ENCODE measurements around the gene WDR86. TPM values are rescaled to one million over a fixed set of nuclear protein-coding genes. Genes with fewer than 3 reads are reported as not detected.

The WDR86 gene
- polyA plus RNA-seq, 1 donor (not counting 4 experiments of a cell fraction or from before 2014, with no cell fraction given) = not detected

DNA sequence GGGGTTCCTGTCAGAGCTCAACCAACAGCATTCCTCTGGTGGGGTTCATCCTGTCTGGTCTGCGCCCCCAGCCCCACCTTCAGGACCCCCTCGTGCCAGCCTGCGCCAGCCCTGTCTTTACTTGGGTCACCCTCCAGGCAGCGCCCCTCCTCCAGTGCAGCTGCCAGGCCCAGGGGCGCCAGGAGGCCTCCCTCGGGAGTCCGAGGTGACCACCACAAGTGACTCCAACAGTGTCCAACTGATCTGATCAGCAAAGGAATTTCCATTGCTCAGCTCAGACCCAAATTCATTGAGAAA, 10.6 kb downstream of the WDR86 start:
- H2AFZ ChIP-seq (ENCODE audit: control insufficient read depth, low read length) = no peak overlapping the region
- no peak overlapping the region for H3K9ac ChIP-seq (ENCODE audit: control insufficient read depth, extremely low read depth, insufficient read depth, low read length)
- TF ChIP-seq, protein P1, sequence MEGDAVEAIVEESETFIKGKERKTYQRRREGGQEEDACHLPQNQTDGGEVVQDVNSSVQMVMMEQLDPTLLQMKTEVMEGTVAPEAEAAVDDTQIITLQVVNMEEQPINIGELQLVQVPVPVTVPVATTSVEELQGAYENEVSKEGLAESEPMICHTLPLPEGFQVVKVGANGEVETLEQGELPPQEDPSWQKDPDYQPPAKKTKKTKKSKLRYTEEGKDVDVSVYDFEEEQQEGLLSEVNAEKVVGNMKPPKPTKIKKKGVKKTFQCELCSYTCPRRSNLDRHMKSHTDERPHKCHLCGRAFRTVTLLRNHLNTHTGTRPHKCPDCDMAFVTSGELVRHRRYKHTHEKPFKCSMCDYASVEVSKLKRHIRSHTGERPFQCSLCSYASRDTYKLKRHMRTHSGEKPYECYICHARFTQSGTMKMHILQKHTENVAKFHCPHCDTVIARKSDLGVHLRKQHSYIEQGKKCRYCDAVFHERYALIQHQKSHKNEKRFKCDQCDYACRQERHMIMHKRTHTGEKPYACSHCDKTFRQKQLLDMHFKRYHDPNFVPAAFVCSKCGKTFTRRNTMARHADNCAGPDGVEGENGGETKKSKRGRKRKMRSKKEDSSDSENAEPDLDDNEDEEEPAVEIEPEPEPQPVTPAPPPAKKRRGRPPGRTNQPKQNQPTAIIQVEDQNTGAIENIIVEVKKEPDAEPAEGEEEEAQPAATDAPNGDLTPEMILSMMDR (optimal IDR thresholded peaks at IDR 0.05 in 1 of 3, IDR thresholded peaks at IDR 0.05 in 1 of 3, conservative IDR thresholded peaks at IDR 0.05 in 1 of 3; ENCODE audit: extremely low read depth in 1 of 3, insufficient read depth in 2 of 3, low read length in 3 of 3) = no peak
- H3K36me3 ChIP-seq (ENCODE audit: control insufficient read depth in 2 of 2, extremely low read depth in 1 of 2, insufficient read depth in 2 of 2, low read length in 2 of 2) = no peaks in the 10 kb centered on the region
- no peak for FAIRE-seq
- no peak overlapping the region for H3K4me3 ChIP-seq (ENCODE audit: control insufficient read depth in 2 of 3, extremely low read depth in 1 of 3, insufficient read depth in 2 of 3, low read depth in 1 of 3, low read length in 3 of 3)
- H3K4me1 ChIP-seq (ENCODE audit: control insufficient read depth, extremely low read depth, insufficient read depth, low read length) = peaks cover 3% of the 10 kb centered on the region
- no peak overlapping the region for H3K4me2 ChIP-seq (ENCODE audit: control insufficient read depth, extremely low read depth, insufficient read depth, low read depth, low read length)
- H4K20me1 ChIP-seq (ENCODE audit: control insufficient read depth, extremely low read depth, insufficient read depth, low read length) = no peaks in the 10 kb centered on the region
- H3K27me3 ChIP-seq (ENCODE audit: control insufficient read depth, extremely low read depth, insufficient read depth, low read length) = peaks cover 10% of the 10 kb centered on the region
- no peaks in the 10 kb centered on the region for H3K9me1 ChIP-seq (ENCODE audit: control insufficient read depth, extremely low read depth, insufficient read depth, low read length)
- H3K79me2 ChIP-seq (ENCODE audit: control insufficient read depth, insufficient read depth, low read length) = no peaks in the 10 kb centered on the region
- no peak overlapping the region for H3K27ac ChIP-seq (ENCODE audit: control insufficient read depth, insufficient read depth, low read length)
- DNase-seq (ENCODE audit: low read depth, low spot score) = no peak
- dilution Hi-C loops (cut with MboI; ENCODE audit: extremely low pct_ligation_motif_present, low sequenced_read_pairs) = no loop called here
- H3K9me3 ChIP-seq (ENCODE audit: control insufficient read depth, low read depth, low read length) = no peaks in the 10 kb centered on the region

DNA sequence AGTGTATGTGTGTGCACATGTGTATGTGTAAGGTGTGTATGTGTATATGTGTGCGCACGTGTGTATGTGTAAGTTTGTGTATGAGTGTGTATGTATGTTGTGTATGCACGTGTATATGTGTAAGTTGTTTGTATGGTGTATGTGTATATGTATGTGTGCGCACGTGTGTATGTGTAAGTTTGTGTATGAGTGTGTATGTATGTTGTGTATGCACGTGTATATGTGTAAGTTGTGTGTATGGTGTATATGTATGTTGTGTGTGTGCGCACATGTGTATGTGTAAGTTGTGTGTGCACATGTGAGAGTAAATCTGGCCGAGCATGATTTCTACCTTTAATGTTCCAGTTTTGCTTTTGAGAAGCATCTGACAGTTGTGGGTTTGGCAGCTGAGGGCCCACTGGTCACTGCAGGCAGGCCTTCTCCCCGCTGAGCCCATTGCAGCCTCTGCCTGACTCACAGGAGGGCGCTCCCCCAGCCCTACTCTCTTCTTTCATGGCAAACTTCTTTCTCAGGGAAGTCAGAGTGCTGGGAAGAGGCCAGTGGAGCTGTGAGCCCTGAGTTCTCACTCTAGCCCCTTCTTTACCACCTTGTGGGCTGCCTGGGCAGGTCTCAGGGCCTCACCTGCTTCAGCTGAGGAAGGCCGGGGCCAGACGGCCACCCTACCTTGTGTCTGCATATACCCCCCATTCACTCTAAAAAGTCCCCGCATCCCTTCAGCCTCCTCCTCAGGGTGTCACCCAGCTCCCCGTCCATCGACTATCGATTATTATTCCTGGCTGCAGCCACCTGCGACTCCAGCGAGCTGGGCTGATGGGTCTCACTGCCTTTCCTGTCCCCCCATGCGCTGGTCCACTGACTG, 11.2 kb downstream of the WDR86 start:
- H3K27me3 ChIP-seq (ENCODE audit: control insufficient read depth, extremely low read depth, insufficient read depth, low read length) = peaks cover 14% of the 10 kb centered on the region
- DNase-seq (ENCODE audit: low read depth, low spot score) (no peak), FAIRE-seq (no peak)
- H3K9me1 ChIP-seq (ENCODE audit: control insufficient read depth, extremely low read depth, insufficient read depth, low read length) = no peaks in the 10 kb centered on the region
- dilution Hi-C loops (cut with MboI; ENCODE audit: extremely low pct_ligation_motif_present, low sequenced_read_pairs) = no loop called here
- no peaks in the 10 kb centered on the region for H3K36me3 ChIP-seq (ENCODE audit: control insufficient read depth in 2 of 2, extremely low read depth in 1 of 2, insufficient read depth in 2 of 2, low read length in 2 of 2)
- TF ChIP-seq, protein P1 (optimal IDR thresholded peaks at IDR 0.05 in 1 of 3, IDR thresholded peaks at IDR 0.05 in 1 of 3, conservative IDR thresholded peaks at IDR 0.05 in 1 of 3; ENCODE audit: extremely low read depth in 1 of 3, insufficient read depth in 2 of 3, low read length in 3 of 3) = no peak
- TF ChIP-seq EZH2 (IDR thresholded peaks at IDR 0.05; ENCODE audit: low read length) = no peak
- H3K4me1 ChIP-seq (ENCODE audit: control insufficient read depth, extremely low read depth, insufficient read depth, low read length) = no peaks in the 10 kb centered on the region
- H3K9ac ChIP-seq (ENCODE audit: control insufficient read depth, extremely low read depth, insufficient read depth, low read length) = no peak overlapping the region
- no peaks in the 10 kb centered on the region for H3K9me3 ChIP-seq (ENCODE audit: control insufficient read depth, low read depth, low read length)
- H3K27ac ChIP-seq (ENCODE audit: control insufficient read depth, insufficient read depth, low read length) = no peak overlapping the region
- no peak overlapping the region for H3K4me3 ChIP-seq (ENCODE audit: control insufficient read depth in 2 of 3, extremely low read depth in 1 of 3, insufficient read depth in 2 of 3, low read depth in 1 of 3, low read length in 3 of 3)
- H4K20me1 ChIP-seq (ENCODE audit: control insufficient read depth, extremely low read depth, insufficient read depth, low read length) = no peaks in the 10 kb centered on the region
- no peak overlapping the region for H2AFZ ChIP-seq (ENCODE audit: control insufficient read depth, low read length)
- no peaks in the 10 kb centered on the region for H3K79me2 ChIP-seq (ENCODE audit: control insufficient read depth, insufficient read depth, low read length)
- no peak overlapping the region for H3K4me2 ChIP-seq (ENCODE audit: control insufficient read depth, extremely low read depth, insufficient read depth, low read depth, low read length)
